ENCODE data around the gene MTMR12.
"Not testable (repeated sequence)": the region's sequence is repeated elsewhere in the genome, so short reads cannot be mapped to it uniquely, and the experiment has no call there.

Gene MTMR12

GRCh38 chr5:32289986-32290385 is 22.8 kb downstream of the MTMR12 start:
- H3K14ac ChIP-seq (ENCODE audit: low read length); H2AFZ ChIP-seq (ENCODE audit: insufficient read depth, low read length, poor library complexity); H3K79me2 ChIP-seq (ENCODE audit: control insufficient read depth, insufficient read depth, low read length, poor library complexity); H3K79me1 ChIP-seq (ENCODE audit: low read length); H2AK5ac ChIP-seq (ENCODE audit: low read length); H3K18ac ChIP-seq (ENCODE audit: low read length); H3K36me3 ChIP-seq (ENCODE audit: control insufficient read depth in 1 of 2, insufficient read depth in 2 of 2, low read length in 2 of 2); H3K4me2 ChIP-seq (ENCODE audit: low read length); H4K8ac ChIP-seq (ENCODE audit: low read depth, low read length); H4K12ac ChIP-seq (ENCODE audit: low read depth, low read length); H3K9ac ChIP-seq (ENCODE audit: low read length); H3K4me3 ChIP-seq (ENCODE audit: low read depth, low read length); H3K27me3 ChIP-seq (ENCODE audit: insufficient read depth, low read length); DNase-seq; H3K9me3 ChIP-seq (ENCODE audit: insufficient read depth, low read depth, low read length); H3K4ac ChIP-seq (ENCODE audit: low read depth, low read length); H3K23ac ChIP-seq (ENCODE audit: low read length); H3K27ac ChIP-seq (ENCODE audit: low read depth, low read length); H2BK5ac ChIP-seq (ENCODE audit: low read depth, low read length, poor library complexity); H4K91ac ChIP-seq (ENCODE audit: low read depth, low read length); H2BK12ac ChIP-seq (ENCODE audit: low read length); H3K4me1 ChIP-seq (ENCODE audit: control insufficient read depth in 1 of 2, insufficient read depth in 2 of 2, low read length in 2 of 2); H2BK120ac ChIP-seq (ENCODE audit: insufficient read depth, low read length, poor library complexity): not testable (repeated sequence)
- no CpG with 5 or more reads among the region's 1 CpG for WGBS (ENCODE audit: extremely low coverage, insufficient coverage, insufficient read length)

GRCh38 chr5:32288135-32288534 is 24.6 kb downstream of the MTMR12 start:
- H3K79me2 ChIP-seq (ENCODE audit: control insufficient read depth, insufficient read depth, low read length, poor library complexity); H3K79me1 ChIP-seq (ENCODE audit: low read length); H3K14ac ChIP-seq (ENCODE audit: low read length); H4K91ac ChIP-seq (ENCODE audit: low read depth, low read length); H3K9me3 ChIP-seq (ENCODE audit: insufficient read depth, low read depth, low read length); H3K4me3 ChIP-seq (ENCODE audit: low read depth, low read length); H2AK5ac ChIP-seq (ENCODE audit: low read length); H3K23ac ChIP-seq (ENCODE audit: low read length); H3K9ac ChIP-seq (ENCODE audit: low read length); H2BK5ac ChIP-seq (ENCODE audit: low read depth, low read length, poor library complexity); H3K18ac ChIP-seq (ENCODE audit: low read length); H4K12ac ChIP-seq (ENCODE audit: low read depth, low read length); H2BK120ac ChIP-seq (ENCODE audit: insufficient read depth, low read length, poor library complexity); H3K27me3 ChIP-seq (ENCODE audit: insufficient read depth, low read length); H3K4ac ChIP-seq (ENCODE audit: low read depth, low read length); DNase-seq; H3K4me1 ChIP-seq (ENCODE audit: control insufficient read depth in 1 of 2, insufficient read depth in 2 of 2, low read length in 2 of 2); H2BK12ac ChIP-seq (ENCODE audit: low read length); H4K8ac ChIP-seq (ENCODE audit: low read depth, low read length); H3K36me3 ChIP-seq (ENCODE audit: control insufficient read depth in 1 of 2, insufficient read depth in 2 of 2, low read length in 2 of 2); H3K4me2 ChIP-seq (ENCODE audit: low read length); H3K27ac ChIP-seq (ENCODE audit: low read depth, low read length); H2AFZ ChIP-seq (ENCODE audit: insufficient read depth, low read length, poor library complexity): not testable (repeated sequence)
- WGBS (ENCODE audit: extremely low coverage, insufficient coverage, insufficient read length): no CpG with 5 or more reads among the region's 3 CpGs

- not testable (repeated sequence) for H3K9ac ChIP-seq (ENCODE audit: low read length); H3K27ac ChIP-seq (ENCODE audit: low read depth, low read length); H3K36me3 ChIP-seq (ENCODE audit: control insufficient read depth in 1 of 2, insufficient read depth in 2 of 2, low read length in 2 of 2); H3K4me2 ChIP-seq (ENCODE audit: low read length); H4K91ac ChIP-seq (ENCODE audit: low read depth, low read length); H2AFZ ChIP-seq (ENCODE audit: insufficient read depth, low read length, poor library complexity); H4K8ac ChIP-seq (ENCODE audit: low read depth, low read length); H3K23ac ChIP-seq (ENCODE audit: low read length); H3K79me2 ChIP-seq (ENCODE audit: control insufficient read depth, insufficient read depth, low read length, poor library complexity); H3K9me3 ChIP-seq (ENCODE audit: insufficient read depth, low read depth, low read length); H2BK120ac ChIP-seq (ENCODE audit: insufficient read depth, low read length, poor library complexity); DNase-seq; H2AK5ac ChIP-seq (ENCODE audit: low read length); H3K79me1 ChIP-seq (ENCODE audit: low read length); H2BK12ac ChIP-seq (ENCODE audit: low read length); H4K12ac ChIP-seq (ENCODE audit: low read depth, low read length); H3K14ac ChIP-seq (ENCODE audit: low read length); H2BK5ac ChIP-seq (ENCODE audit: low read depth, low read length, poor library complexity); H3K4ac ChIP-seq (ENCODE audit: low read depth, low read length); H3K27me3 ChIP-seq (ENCODE audit: insufficient read depth, low read length); H3K4me3 ChIP-seq (ENCODE audit: low read depth, low read length); H3K4me1 ChIP-seq (ENCODE audit: control insufficient read depth in 1 of 2, insufficient read depth in 2 of 2, low read length in 2 of 2); H3K18ac ChIP-seq (ENCODE audit: low read length)
- no CpG with 5 or more reads among the region's 3 CpGs for WGBS (ENCODE audit: extremely low coverage, insufficient coverage, insufficient read length)
Measured at GRCh38 chr5:32287525-32287924, 25.2 kb downstream of the MTMR12 start.

- Histone ChIP-seq H3K79me1 (ENCODE audit: low read length) (no peaks in the 10 kb centered on the region), H3K4me2 (ENCODE audit: low read length) (no peak overlapping the region), H4K12ac (ENCODE audit: low read depth, low read length) (no peak overlapping the region), H3K23ac (ENCODE audit: low read length) (no peak overlapping the region), H3K18ac (ENCODE audit: low read length) (no peak overlapping the region), H3K27ac (ENCODE audit: low read depth, low read length) (no peak overlapping the region), H3K4me3 (ENCODE audit: low read depth, low read length) (no peak overlapping the region), H3K4ac (ENCODE audit: low read depth, low read length) (no peak overlapping the region), H4K91ac (ENCODE audit: low read depth, low read length) (no peak overlapping the region), H3K9me3 (ENCODE audit: insufficient read depth, low read depth, low read length) (peaks cover 1% of the 10 kb centered on the region), H2BK120ac (ENCODE audit: insufficient read depth, low read length, poor library complexity) (no peak overlapping the region), H2AFZ (ENCODE audit: insufficient read depth, low read length, poor library complexity) (no peak overlapping the region), H3K14ac (ENCODE audit: low read length) (no peak overlapping the region), H3K36me3 (ENCODE audit: control insufficient read depth in 1 of 2, insufficient read depth in 2 of 2, low read length in 2 of 2) (no peaks in the 10 kb centered on the region), H2BK5ac (ENCODE audit: low read depth, low read length, poor library complexity) (no peak overlapping the region), H3K27me3 (ENCODE audit: insufficient read depth, low read length) (no peaks in the 10 kb centered on the region), H3K79me2 (ENCODE audit: control insufficient read depth, insufficient read depth, low read length, poor library complexity) (no peaks in the 10 kb centered on the region), H2AK5ac (ENCODE audit: low read length) (no peak overlapping the region), H2BK12ac (ENCODE audit: low read length) (no peak overlapping the region), H4K8ac (ENCODE audit: low read depth, low read length) (no peak overlapping the region), H3K4me1 (ENCODE audit: control insufficient read depth in 1 of 2, insufficient read depth in 2 of 2, low read length in 2 of 2) (peaks cover 0 to 2% of the 10 kb centered on the region in 2 experiments), H3K9ac (ENCODE audit: low read length) (no peak overlapping the region)
- DNase-seq: no peak
- WGBS (ENCODE audit: extremely low coverage, insufficient coverage, insufficient read length): no CpG with 5 or more reads among the region's 5 CpGs
Measured at GRCh38 chr5:32285510-32286138, 27.1 kb downstream of the MTMR12 start.

All from trophoblast cell (in vitro differentiated cells and primary cell).